Measurements from ENCODE around the gene IMPACT.

The IMPACT gene

DNA sequence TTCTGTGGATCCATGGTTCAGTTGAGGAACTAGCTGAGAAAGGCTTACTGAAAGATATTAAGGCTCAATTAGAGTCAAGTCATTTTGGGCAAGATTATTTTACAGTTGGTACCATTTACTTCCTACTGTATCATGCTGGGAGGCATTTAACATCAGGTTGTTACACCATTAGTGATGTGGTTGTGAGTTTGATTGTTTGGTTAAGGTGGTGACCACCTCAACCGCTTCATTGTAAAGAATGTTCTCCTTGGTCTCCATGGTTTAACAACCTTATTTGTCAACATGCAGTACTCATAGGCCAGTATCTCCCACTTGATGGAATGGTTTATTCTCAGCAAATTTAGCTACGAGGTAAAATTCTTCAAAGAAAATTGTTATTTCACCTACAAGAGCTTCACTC is 68.1 kb downstream of the IMPACT start:
- Histone ChIP-seq H3K27me3 (ENCODE audit: insufficient read depth, low read depth, severe bottlenecking) (no peaks in the 10 kb centered on the region), H3K9me3 (ENCODE audit: severe bottlenecking) (no peaks in the 10 kb centered on the region), H3K4me3 (ENCODE audit: low read depth, low read length) (no peak overlapping the region), H3K27ac (no peak overlapping the region), H3K36me3 (no peaks in the 10 kb centered on the region)
- TF ChIP-seq, protein P1, sequence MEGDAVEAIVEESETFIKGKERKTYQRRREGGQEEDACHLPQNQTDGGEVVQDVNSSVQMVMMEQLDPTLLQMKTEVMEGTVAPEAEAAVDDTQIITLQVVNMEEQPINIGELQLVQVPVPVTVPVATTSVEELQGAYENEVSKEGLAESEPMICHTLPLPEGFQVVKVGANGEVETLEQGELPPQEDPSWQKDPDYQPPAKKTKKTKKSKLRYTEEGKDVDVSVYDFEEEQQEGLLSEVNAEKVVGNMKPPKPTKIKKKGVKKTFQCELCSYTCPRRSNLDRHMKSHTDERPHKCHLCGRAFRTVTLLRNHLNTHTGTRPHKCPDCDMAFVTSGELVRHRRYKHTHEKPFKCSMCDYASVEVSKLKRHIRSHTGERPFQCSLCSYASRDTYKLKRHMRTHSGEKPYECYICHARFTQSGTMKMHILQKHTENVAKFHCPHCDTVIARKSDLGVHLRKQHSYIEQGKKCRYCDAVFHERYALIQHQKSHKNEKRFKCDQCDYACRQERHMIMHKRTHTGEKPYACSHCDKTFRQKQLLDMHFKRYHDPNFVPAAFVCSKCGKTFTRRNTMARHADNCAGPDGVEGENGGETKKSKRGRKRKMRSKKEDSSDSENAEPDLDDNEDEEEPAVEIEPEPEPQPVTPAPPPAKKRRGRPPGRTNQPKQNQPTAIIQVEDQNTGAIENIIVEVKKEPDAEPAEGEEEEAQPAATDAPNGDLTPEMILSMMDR (IDR thresholded peaks at IDR 0.05; ENCODE audit: low read depth, low read length): no peak
- DNase-seq: no peak

DNA sequence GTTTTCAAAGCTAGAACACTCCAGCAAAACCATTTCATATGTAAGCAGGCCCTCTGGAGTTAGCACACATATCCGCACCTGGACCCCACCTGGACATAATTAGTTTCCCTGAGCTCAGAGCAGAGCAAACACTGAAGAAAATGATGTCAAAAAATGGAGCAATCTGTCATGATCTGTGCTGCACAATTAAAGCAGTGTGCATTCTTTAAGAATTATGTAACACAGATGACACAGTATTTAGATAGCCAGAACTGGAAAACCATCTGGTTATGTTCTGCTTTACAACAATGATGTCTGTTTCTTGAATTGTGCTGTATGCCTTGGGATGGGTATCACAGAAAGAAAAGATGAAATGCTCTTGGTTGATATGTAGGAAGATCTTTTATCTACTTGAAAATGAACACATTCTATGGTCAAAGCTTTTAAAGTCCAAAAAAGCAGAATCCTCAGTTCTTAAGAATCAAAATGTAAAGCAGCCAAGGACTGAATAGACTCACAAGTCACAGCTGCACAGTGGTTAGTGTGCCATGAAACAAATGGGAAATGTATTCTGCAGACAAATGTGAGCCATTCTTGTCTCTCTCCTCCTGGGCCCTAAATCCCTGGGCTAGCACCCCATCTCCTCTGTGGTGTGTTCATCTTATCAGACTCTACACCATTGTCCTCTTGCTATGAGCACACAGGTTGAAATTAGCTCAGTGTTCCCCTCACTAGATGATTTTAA is 70.7 kb downstream of the IMPACT start:
- H3K4me3 ChIP-seq (ENCODE audit: low read depth, low read length): no peak overlapping the region
- no peak overlapping the region for H3K27ac ChIP-seq
- H3K36me3 ChIP-seq: no peaks in the 10 kb centered on the region
- no peak for DNase-seq
- no peaks in the 10 kb centered on the region for H3K27me3 ChIP-seq (ENCODE audit: insufficient read depth, low read depth, severe bottlenecking)
- no peaks in the 10 kb centered on the region for H3K9me3 ChIP-seq (ENCODE audit: severe bottlenecking)
- TF ChIP-seq, protein P1 (IDR thresholded peaks at IDR 0.05; ENCODE audit: low read depth, low read length): no peak

DNA sequence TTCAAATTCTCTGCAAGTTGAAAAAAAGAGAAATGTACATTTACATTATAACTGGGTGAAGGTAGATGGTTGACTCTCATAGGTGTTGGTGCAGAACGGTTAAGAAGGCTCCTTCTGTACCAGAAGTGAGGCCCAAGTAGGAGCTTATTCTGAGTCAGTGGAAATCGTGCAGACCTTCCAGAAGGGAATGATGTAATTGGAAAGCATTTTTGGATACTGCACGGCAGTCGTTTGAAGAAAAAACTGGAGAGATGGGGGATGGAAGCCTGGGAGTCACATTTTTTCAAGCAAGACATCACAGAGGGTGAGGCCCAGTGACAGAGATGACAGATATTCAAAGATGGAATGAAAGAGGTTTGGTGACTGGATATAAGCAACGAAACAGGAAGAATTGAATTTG is 73.3 kb downstream of the IMPACT start:
- Histone ChIP-seq H3K4me3 (ENCODE audit: low read depth, low read length) (no peak overlapping the region), H3K9me3 (ENCODE audit: severe bottlenecking) (no peaks in the 10 kb centered on the region), H3K27me3 (ENCODE audit: insufficient read depth, low read depth, severe bottlenecking) (no peaks in the 10 kb centered on the region), H3K27ac (no peak overlapping the region), H3K36me3 (no peaks in the 10 kb centered on the region)
- TF ChIP-seq, protein P1 (IDR thresholded peaks at IDR 0.05; ENCODE audit: low read depth, low read length): no peak
- DNase-seq: no peak

DNA sequence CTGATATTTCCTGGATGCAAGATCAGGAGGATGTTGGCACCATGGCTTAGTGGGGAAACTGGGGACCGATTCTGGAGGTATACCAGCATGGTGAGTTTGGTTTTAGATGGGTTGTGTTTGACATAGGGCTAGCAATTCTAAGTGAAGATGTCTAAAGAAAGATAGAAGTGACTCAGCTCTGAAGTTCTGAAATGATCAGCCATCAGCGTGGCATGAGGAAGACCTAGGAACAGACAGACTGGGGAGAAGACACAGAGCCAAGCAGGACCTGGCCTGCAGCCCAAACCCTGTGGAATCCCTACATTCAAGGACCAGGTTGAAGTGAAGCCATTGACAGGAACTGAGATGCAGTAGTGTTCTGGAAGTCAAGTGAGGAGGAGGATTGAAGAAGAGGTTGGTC is 73.7 kb downstream of the IMPACT start:
- Histone ChIP-seq H3K36me3 (no peaks in the 10 kb centered on the region), H3K27me3 (ENCODE audit: insufficient read depth, low read depth, severe bottlenecking) (no peaks in the 10 kb centered on the region), H3K4me3 (ENCODE audit: low read depth, low read length) (no peak overlapping the region), H3K27ac (no peak overlapping the region), H3K9me3 (ENCODE audit: severe bottlenecking) (no peaks in the 10 kb centered on the region)
- TF ChIP-seq, protein P1 (IDR thresholded peaks at IDR 0.05; ENCODE audit: low read depth, low read length): no peak
- DNase-seq: no peak

DNA sequence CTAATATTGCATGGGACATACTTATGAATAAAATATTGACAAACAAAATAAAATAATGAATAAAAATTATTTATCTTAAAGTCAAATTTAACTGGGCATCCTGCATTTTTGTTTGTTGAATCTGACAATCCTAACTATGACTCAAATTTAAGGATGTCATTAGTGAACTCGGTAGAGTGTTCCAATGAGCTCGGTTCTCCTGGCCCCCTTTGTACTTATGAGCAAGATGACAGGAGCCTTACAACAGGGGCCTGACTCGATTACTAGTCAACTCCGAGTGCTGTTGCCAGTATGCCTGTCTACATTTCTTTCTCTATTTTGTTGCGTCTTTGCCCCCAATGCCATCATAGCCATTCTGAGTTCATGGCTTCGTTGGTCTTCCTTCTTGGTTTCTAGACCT is 74.3 kb downstream of the IMPACT start:
- Histone ChIP-seq H3K27me3 (ENCODE audit: insufficient read depth, low read depth, severe bottlenecking) (no peaks in the 10 kb centered on the region), H3K9me3 (ENCODE audit: severe bottlenecking) (no peaks in the 10 kb centered on the region), H3K27ac (no peak overlapping the region), H3K36me3 (no peaks in the 10 kb centered on the region), H3K4me3 (ENCODE audit: low read depth, low read length) (no peak overlapping the region)
- no peak for DNase-seq
- TF ChIP-seq, protein P1 (IDR thresholded peaks at IDR 0.05; ENCODE audit: low read depth, low read length): no peak

All from WERI-Rb-1 (cell line).